ENCODE measurements around the gene AK9.
"Not testable (repeated sequence)": the region's sequence is repeated elsewhere in the genome, so short reads cannot be mapped to it uniquely, and the experiment has no call there.

Gene AK9

GRCh38 chr6:109623288-109623687, 67.7 kb downstream of the AK9 start:
- DNase-seq = no peak

- DNase-seq = no peak
Measured at GRCh38 chr6:109612268-109612667, 78.7 kb downstream of the AK9 start.

- DNase-seq = no peak
Measured at GRCh38 chr6:109611502-109611901, 79.5 kb downstream of the AK9 start.

GRCh38 chr6:109610590-109610989, 80.4 kb downstream of the AK9 start:
- no peak for DNase-seq

- DNase-seq = no peak
Measured at GRCh38 chr6:109609737-109610136, 81.3 kb downstream of the AK9 start.

GRCh38 chr6:109606359-109606758, 84.6 kb downstream of the AK9 start:
- no peak for DNase-seq

- no peak for DNase-seq
Measured at GRCh38 chr6:109595998-109596397, 95.0 kb downstream of the AK9 start.

GRCh38 chr6:109580519-109580918, 110.5 kb downstream of the AK9 start:
- no peak for DNase-seq

GRCh38 chr6:109579361-109579760, 111.6 kb downstream of the AK9 start:
- DNase-seq = no peak

GRCh38 chr6:109569901-109570300, 121.1 kb downstream of the AK9 start:
- DNase-seq = not testable (repeated sequence)

GRCh38 chr6:109561844-109562243, 129.2 kb downstream of the AK9 start:
- no peak for DNase-seq

- no peak for DNase-seq
Measured at GRCh38 chr6:109531446-109531845, 159.6 kb downstream of the AK9 start.

GRCh38 chr6:109527989-109528388, 163.0 kb downstream of the AK9 start:
- no peak for DNase-seq

GRCh38 chr6:109526905-109527628, 163.9 kb downstream of the AK9 start:
- no peak for DNase-seq

- no peak for DNase-seq
Measured at GRCh38 chr6:109524129-109524528, 166.9 kb downstream of the AK9 start.

GRCh38 chr6:109523478-109523877, 167.5 kb downstream of the AK9 start:
- no peak for DNase-seq

- DNase-seq = no peak
Measured at GRCh38 chr6:109521080-109521479, 169.9 kb downstream of the AK9 start.

- DNase-seq = not testable (repeated sequence)
Measured at GRCh38 chr6:109519647-109520046, 171.4 kb downstream of the AK9 start.

GRCh38 chr6:109516929-109517328, 174.1 kb downstream of the AK9 start:
- DNase-seq = no peak

- DNase-seq = no peak
Measured at GRCh38 chr6:109515781-109516409, 175.1 kb downstream of the AK9 start.

- DNase-seq = no peak
Measured at GRCh38 chr6:109514946-109515345, 176.1 kb downstream of the AK9 start.

- no peak for DNase-seq
Measured at GRCh38 chr6:109513571-109514071, 177.4 kb downstream of the AK9 start.

GRCh38 chr6:109512271-109512817, 178.7 kb downstream of the AK9 start:
- no peak for DNase-seq

GRCh38 chr6:109511832-109512231, 179.2 kb downstream of the AK9 start:
- no peak for DNase-seq
